Gastrocnemius medialis (tissue), 4 donors: ENCODE data around the gene TEF.

Experiments
- POLR2A ChIP-seq, 2 donors: fragments of 450-650 bp; IDR thresholded peaks; one replicate each; pipeline ENCODE4 v1.6.1; 2017; ENCODE audit warnings: antibody characterized with exemption in 2 of 2, mild to moderate bottlenecking in 2 of 2, moderate library complexity in 2 of 2
- TF ChIP-seq, protein P1 (sequence below), 5 experiments: fragments of 450-650 bp in 3 of 5; fragments of 200-600 bp in 2 of 5; sonication (generic) in 2 of 5; IDR thresholded peaks in 4 of 5; conservative IDR thresholded peaks in 1 of 5; 1 replicate in 4 of 5; 2 replicates in 1 of 5; pipeline ENCODE4 v1.5.1; 2016 to 2019; ENCODE audit warnings: antibody characterized with exemption in 5 of 5, mild to moderate bottlenecking in 3 of 5, moderate library complexity in 3 of 5

DNA sequence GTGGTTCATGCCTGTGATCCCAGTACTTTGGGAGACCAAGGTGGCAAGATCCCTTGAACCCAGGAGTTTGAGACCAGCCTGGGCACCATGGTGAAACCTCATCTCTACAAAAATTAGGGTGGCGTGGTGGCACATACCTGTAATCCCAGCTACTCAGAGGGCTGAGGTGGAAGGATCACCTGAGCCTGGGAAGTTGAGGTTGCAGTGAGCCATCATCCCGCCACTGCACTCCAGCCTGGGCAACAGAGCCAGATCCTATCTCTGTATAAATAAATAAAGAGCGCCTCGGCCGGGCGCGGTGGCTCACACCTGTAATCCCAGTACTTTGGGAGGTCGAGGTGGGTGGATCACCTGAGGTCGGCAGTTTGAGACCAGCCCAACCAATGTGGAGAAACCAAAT is 37.0 kb downstream of the TEF start:
- TF ChIP-seq, protein P1, sequence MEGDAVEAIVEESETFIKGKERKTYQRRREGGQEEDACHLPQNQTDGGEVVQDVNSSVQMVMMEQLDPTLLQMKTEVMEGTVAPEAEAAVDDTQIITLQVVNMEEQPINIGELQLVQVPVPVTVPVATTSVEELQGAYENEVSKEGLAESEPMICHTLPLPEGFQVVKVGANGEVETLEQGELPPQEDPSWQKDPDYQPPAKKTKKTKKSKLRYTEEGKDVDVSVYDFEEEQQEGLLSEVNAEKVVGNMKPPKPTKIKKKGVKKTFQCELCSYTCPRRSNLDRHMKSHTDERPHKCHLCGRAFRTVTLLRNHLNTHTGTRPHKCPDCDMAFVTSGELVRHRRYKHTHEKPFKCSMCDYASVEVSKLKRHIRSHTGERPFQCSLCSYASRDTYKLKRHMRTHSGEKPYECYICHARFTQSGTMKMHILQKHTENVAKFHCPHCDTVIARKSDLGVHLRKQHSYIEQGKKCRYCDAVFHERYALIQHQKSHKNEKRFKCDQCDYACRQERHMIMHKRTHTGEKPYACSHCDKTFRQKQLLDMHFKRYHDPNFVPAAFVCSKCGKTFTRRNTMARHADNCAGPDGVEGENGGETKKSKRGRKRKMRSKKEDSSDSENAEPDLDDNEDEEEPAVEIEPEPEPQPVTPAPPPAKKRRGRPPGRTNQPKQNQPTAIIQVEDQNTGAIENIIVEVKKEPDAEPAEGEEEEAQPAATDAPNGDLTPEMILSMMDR (IDR thresholded peaks at IDR 0.05 in 4 of 5, conservative IDR thresholded peaks at IDR 0.05 in 1 of 5): no peak
- no peak for TF ChIP-seq POLR2A (IDR thresholded peaks at IDR 0.05)
